Stimulated activated CD8-positive, alpha-beta memory T cell treated with anti-CD3 and anti-CD28 coated beads, Interleukin-15, amount 100 ng/mL, for 1 hour (primary cell): ENCODE results near the gene CREB3L1.
A peak's percentile ranks its signal among the peaks of the same experiment; 100 is the strongest.

Source experiments
- DNase-seq: peaks from one replicate; pipeline ENCODE4 v3.0.0-alpha.2; 2020; ENCODE audit warnings: low read depth

The CREB3L1 gene

GRCh38 chr11:46366661-46367161 is 89.2 kb downstream of the CREB3L1 start:
- DNase-seq = no peak

DNA sequence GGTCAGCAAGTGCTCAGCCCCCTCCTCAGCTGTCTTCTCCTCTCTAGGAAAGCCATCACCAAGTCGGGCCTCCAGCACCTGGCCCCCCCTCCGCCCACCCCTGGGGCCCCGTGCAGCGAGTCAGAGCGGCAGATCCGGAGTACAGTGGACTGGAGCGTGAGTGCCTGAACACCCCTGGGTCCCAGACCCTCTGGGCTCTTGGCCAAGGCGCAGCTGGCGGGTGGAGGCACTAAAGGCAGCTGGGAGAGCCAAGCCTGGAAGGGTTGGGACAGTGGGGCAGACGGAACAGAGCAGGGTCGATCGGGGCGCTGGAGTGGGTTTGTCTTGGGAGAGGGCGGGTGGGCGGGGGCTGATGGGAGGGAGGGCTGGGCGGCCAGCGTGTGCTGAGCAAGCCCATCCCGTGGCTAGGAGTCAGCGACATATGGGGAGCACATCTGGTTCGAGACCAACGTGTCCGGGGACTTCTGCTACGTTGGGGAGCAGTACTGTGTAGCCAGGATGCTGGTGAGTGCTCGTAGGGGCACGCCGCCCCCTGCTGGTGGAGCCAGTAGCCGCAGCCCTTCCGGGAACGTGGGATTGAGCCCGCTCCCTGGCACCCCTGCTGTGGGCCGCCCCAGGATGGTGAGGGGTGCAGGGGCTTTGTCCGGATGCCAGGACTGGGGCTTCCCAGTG is 89.9 kb downstream of the CREB3L1 start:
- peak; percentile 63 for DNase-seq

GRCh38 chr11:46367916-46368267 is 90.4 kb downstream of the CREB3L1 start:
- no peak for DNase-seq

DNA sequence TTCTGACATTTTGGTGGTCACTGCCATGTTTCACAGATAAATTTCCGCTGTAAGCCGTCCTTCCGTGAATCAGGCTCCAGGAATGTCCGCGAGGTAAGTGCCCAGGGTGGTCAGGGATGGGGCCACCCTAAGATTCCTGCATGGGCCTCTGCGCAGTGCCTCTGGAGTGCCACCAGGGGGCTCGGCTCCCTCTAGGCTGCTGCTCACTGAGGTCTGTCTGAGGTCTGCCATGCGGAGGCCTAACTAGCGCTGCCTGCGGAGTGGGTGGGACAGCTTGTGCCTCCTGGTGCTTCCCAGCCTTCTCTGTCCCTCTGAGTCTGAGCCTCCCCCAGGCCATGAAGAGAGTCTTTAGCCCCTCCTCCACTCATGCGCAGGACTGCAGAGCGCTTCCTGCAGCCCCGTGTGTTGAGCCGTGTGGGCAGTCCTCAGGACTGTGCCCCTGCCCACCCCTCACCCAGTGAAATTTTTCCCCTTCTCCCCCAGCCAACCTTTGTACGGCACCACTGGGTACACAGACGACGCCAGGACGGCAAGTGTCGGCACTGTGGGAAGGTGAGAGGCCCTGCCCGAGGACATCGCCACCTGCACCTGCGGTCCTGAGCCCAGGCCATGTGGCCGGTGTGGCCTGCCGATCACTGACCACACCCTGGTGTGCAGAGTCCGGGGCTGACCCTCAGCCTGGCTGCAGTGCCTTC is 92.1 kb downstream of the CREB3L1 start:
- no peak for DNase-seq

DNA sequence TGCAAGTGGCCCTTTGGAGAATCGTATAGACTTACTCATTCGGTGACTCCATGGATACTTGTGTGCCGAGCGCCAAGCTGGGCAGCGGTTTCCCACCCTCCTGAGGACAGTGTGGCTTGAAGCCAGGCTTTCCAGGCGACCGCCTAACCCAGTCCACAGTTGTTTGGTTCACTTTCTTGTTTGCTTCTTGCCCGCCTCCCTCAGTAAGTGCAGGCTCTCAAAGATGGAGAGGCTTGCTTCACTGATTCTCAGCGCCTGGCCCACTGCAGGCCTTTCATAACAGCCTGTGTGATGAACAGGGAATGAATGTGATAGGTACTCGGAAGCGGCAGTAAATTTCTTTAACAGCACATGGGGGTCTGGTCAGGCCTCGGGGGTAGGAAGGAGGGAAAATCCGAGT is 92.8 kb downstream of the CREB3L1 start:
- no peak for DNase-seq
